K562 (cell line): ENCODE measurements around the gene MED28.

Source experiments
- JUND ChIP-seq, 2 experiments: IDR thresholded peaks; 2 replicates in 1 of 2; 3 replicates in 1 of 2; pipeline ENCODE4 v1.6.1; 2011; ENCODE audit warnings: borderline replicate concordance in 2 of 2, low read depth in 2 of 2, low read length in 2 of 2, improper control_type of control experiment in 1 of 2, missing biosample characterization in 1 of 2, missing genetic modification characterization in 1 of 2, missing genetic modification reagents in 1 of 2
- KAT7 ChIP-seq: sonication (generic); formaldehyde crosslinking; IDR thresholded peaks from 2 replicates; pipeline ENCODE4 v1.8.0; 2022; ENCODE audit warnings: missing genetic modification reagents, mild to moderate bottlenecking, borderline replicate concordance
- KDM1A ChIP-seq, 2 experiments: fragments of 450-650 bp; IDR thresholded peaks; 2 replicates each; pipeline ENCODE4 v1.6.1; 2016; ENCODE audit warnings: mild to moderate bottlenecking in 2 of 2
- SP1 ChIP-seq: sonication (generic); formaldehyde crosslinking; IDR thresholded peaks from 2 replicates; pipeline ENCODE4 v1.8.1; 2022; ENCODE audit warnings: mild to moderate bottlenecking, missing genetic modification reagents
- TAF1 ChIP-seq: IDR thresholded peaks from 2 replicates; pipeline ENCODE4 v1.6.1; 2011; ENCODE audit warnings: mild to moderate bottlenecking, low read length, moderate library complexity; ENCODE audit not compliant: insufficient read depth, control insufficient read depth, severe bottlenecking; ENCODE audit errors: extremely low read depth
- TCF7 ChIP-seq: sonication (generic); IDR thresholded peaks from 2 replicates; pipeline ENCODE4 v1.6.1; 2016; ENCODE audit warnings: antibody characterized with exemption, borderline replicate concordance
- TF ChIP-seq, protein P1 (sequence below), 2 experiments: fragments of 450-650 bp; formaldehyde crosslinking in 1 of 2; IDR thresholded peaks; 2 replicates each; pipeline versions ENCODE4 v1.4.0 to v1.6.1; 2014 to 2020; ENCODE audit warnings: mild to moderate bottlenecking in 2 of 2, borderline replicate concordance in 1 of 2, low read depth in 1 of 2
- TF ChIP-seq, protein P2 (sequence below), 3 experiments: IDR thresholded peaks in 2 of 3; conservative IDR thresholded peaks in 1 of 3; 2 replicates each; pipeline ENCODE4 v1.5.1; 2011 to 2012; ENCODE audit warnings: low read length in 3 of 3, mild to moderate bottlenecking in 3 of 3, control low read depth in 2 of 3, improper control_type of control experiment in 1 of 3, inconsistent platforms in 1 of 3, low read depth in 1 of 3, mixed read lengths in 1 of 3, moderate library complexity in 1 of 3; ENCODE audit not compliant: insufficient read depth in 2 of 3

DNA sequence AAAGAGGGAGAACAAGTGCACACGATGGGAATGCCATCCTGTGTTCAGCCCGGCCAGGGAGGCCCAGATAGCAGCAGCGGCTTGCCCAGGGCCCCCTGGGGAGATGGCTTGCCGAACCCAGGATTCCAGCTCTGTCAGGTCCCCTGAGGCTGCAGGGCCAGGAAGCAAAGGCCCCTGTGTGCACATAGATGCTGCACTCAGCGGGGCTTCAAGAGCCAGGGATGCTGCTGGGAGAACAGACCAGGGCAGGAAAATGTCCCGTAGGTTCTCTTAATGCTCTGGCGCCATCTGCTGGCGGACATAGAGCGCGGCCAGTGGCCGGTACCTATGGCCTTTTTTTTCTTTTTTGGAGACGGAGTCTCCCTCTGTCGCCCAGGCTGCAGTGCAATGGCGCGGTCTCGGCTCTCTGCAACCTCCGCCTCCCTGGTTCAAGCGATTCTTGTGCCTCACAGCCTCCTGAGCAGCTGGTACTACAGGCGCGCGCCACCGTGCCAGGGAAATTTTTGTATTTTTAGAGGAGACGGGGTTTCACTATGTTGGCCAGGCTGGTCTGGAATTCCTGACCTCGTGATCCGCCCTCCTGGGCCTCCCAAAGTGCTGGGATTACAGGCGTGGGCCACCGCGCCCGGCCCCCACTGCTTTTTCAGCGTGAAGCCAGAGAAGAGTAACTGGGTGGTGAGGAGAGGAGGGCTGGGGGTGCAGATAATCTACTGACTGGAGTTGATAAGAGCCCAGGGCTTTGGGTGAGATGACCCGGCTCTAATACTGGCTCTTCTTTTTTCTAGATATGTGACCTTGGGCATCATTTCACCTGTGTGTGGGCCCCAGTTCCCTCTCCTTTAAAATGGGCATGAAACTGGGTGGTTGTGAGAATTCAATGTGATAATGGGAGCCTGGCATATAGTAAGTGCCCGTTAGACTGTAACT is 22.5 kb downstream of the MED28 start:
- no peak for TF ChIP-seq KDM1A (IDR thresholded peaks at IDR 0.05)
- no peak for TF ChIP-seq TAF1
- TF ChIP-seq, protein P1, sequence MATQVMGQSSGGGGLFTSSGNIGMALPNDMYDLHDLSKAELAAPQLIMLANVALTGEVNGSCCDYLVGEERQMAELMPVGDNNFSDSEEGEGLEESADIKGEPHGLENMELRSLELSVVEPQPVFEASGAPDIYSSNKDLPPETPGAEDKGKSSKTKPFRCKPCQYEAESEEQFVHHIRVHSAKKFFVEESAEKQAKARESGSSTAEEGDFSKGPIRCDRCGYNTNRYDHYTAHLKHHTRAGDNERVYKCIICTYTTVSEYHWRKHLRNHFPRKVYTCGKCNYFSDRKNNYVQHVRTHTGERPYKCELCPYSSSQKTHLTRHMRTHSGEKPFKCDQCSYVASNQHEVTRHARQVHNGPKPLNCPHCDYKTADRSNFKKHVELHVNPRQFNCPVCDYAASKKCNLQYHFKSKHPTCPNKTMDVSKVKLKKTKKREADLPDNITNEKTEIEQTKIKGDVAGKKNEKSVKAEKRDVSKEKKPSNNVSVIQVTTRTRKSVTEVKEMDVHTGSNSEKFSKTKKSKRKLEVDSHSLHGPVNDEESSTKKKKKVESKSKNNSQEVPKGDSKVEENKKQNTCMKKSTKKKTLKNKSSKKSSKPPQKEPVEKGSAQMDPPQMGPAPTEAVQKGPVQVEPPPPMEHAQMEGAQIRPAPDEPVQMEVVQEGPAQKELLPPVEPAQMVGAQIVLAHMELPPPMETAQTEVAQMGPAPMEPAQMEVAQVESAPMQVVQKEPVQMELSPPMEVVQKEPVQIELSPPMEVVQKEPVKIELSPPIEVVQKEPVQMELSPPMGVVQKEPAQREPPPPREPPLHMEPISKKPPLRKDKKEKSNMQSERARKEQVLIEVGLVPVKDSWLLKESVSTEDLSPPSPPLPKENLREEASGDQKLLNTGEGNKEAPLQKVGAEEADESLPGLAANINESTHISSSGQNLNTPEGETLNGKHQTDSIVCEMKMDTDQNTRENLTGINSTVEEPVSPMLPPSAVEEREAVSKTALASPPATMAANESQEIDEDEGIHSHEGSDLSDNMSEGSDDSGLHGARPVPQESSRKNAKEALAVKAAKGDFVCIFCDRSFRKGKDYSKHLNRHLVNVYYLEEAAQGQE (IDR thresholded peaks at IDR 0.05; ENCODE audit: borderline replicate concordance) = peak; percentile 73
- TF ChIP-seq, protein P1 (CRISPR knock-in tag; IDR thresholded peaks at IDR 0.05; ENCODE audit: low read depth) = no peak
- TF ChIP-seq, protein P2, sequence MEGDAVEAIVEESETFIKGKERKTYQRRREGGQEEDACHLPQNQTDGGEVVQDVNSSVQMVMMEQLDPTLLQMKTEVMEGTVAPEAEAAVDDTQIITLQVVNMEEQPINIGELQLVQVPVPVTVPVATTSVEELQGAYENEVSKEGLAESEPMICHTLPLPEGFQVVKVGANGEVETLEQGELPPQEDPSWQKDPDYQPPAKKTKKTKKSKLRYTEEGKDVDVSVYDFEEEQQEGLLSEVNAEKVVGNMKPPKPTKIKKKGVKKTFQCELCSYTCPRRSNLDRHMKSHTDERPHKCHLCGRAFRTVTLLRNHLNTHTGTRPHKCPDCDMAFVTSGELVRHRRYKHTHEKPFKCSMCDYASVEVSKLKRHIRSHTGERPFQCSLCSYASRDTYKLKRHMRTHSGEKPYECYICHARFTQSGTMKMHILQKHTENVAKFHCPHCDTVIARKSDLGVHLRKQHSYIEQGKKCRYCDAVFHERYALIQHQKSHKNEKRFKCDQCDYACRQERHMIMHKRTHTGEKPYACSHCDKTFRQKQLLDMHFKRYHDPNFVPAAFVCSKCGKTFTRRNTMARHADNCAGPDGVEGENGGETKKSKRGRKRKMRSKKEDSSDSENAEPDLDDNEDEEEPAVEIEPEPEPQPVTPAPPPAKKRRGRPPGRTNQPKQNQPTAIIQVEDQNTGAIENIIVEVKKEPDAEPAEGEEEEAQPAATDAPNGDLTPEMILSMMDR (IDR thresholded peaks at IDR 0.05 in 2 of 3, conservative IDR thresholded peaks at IDR 0.05 in 1 of 3; ENCODE audit: insufficient read depth in 2 of 3, low read depth in 1 of 3, low read length in 3 of 3) = peak; percentile 79 to 92 (median 86)
- TF ChIP-seq TCF7 = no peak
- TF ChIP-seq SP1 = no peak
- TF ChIP-seq JUND (IDR thresholded peaks at IDR 0.05; ENCODE audit: borderline replicate concordance, low read depth, low read length) = no peak
- no peak for TF ChIP-seq JUND (tag; IDR thresholded peaks at IDR 0.05; ENCODE audit: borderline replicate concordance, low read depth, low read length)
- TF ChIP-seq KAT7 = no peak
